Gastrocnemius medialis (tissue), 4 donors: Measurements from ENCODE around the gene CH25H.

Experiments
- POLR2A ChIP-seq, 2 donors: fragments of 450-650 bp; IDR thresholded peaks; one replicate each; pipeline ENCODE4 v1.6.1; 2017; ENCODE audit warnings: antibody characterized with exemption in 2 of 2, mild to moderate bottlenecking in 2 of 2, moderate library complexity in 2 of 2
- TF ChIP-seq, protein P1 (sequence below), 5 experiments: fragments of 450-650 bp in 3 of 5; fragments of 200-600 bp in 2 of 5; sonication (generic) in 2 of 5; IDR thresholded peaks in 4 of 5; conservative IDR thresholded peaks in 1 of 5; 1 replicate in 4 of 5; 2 replicates in 1 of 5; pipeline ENCODE4 v1.5.1; 2016 to 2019; ENCODE audit warnings: antibody characterized with exemption in 5 of 5, mild to moderate bottlenecking in 3 of 5, moderate library complexity in 3 of 5

GRCh38 chr10:89159761-89160160, 47.4 kb downstream of the CH25H start:
- TF ChIP-seq, protein P1, sequence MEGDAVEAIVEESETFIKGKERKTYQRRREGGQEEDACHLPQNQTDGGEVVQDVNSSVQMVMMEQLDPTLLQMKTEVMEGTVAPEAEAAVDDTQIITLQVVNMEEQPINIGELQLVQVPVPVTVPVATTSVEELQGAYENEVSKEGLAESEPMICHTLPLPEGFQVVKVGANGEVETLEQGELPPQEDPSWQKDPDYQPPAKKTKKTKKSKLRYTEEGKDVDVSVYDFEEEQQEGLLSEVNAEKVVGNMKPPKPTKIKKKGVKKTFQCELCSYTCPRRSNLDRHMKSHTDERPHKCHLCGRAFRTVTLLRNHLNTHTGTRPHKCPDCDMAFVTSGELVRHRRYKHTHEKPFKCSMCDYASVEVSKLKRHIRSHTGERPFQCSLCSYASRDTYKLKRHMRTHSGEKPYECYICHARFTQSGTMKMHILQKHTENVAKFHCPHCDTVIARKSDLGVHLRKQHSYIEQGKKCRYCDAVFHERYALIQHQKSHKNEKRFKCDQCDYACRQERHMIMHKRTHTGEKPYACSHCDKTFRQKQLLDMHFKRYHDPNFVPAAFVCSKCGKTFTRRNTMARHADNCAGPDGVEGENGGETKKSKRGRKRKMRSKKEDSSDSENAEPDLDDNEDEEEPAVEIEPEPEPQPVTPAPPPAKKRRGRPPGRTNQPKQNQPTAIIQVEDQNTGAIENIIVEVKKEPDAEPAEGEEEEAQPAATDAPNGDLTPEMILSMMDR (IDR thresholded peaks at IDR 0.05 in 4 of 5, conservative IDR thresholded peaks at IDR 0.05 in 1 of 5), result no peak
- no peak for TF ChIP-seq POLR2A (IDR thresholded peaks at IDR 0.05)
